ENCODE data around the gene ZBED4. TPM values are rescaled to one million over a fixed set of nuclear protein-coding genes. Genes with fewer than 3 reads are reported as not detected.

The ZBED4 gene
- total RNA-seq, 1 experiment from 2014 or later, result 23.0 TPM

GRCh38 chr22:49934891-49935557, 81.4 kb downstream of the ZBED4 start:
- TF ChIP-seq, protein P1, sequence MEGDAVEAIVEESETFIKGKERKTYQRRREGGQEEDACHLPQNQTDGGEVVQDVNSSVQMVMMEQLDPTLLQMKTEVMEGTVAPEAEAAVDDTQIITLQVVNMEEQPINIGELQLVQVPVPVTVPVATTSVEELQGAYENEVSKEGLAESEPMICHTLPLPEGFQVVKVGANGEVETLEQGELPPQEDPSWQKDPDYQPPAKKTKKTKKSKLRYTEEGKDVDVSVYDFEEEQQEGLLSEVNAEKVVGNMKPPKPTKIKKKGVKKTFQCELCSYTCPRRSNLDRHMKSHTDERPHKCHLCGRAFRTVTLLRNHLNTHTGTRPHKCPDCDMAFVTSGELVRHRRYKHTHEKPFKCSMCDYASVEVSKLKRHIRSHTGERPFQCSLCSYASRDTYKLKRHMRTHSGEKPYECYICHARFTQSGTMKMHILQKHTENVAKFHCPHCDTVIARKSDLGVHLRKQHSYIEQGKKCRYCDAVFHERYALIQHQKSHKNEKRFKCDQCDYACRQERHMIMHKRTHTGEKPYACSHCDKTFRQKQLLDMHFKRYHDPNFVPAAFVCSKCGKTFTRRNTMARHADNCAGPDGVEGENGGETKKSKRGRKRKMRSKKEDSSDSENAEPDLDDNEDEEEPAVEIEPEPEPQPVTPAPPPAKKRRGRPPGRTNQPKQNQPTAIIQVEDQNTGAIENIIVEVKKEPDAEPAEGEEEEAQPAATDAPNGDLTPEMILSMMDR (conservative IDR thresholded peaks at IDR 0.05), result no peak
- peaks cover 9% of the 10 kb centered on the region for H3K23me2 ChIP-seq (ENCODE audit: insufficient read length, low read depth, low read length, poor library complexity, severe bottlenecking)
- no peak overlapping the region for H2BK120ac ChIP-seq (ENCODE audit: low read depth, low read length, poor library complexity, severe bottlenecking)
- H3K4me1 ChIP-seq (ENCODE audit: insufficient read depth, low read length), result peaks cover 2% of the 10 kb centered on the region; the same call in 1 of the 2 replicates
- H3K14ac ChIP-seq (ENCODE audit: insufficient read depth, low read length), result no peak overlapping the region
- H3K4me2 ChIP-seq (ENCODE audit: insufficient read depth, insufficient read length, low read length), result no peak overlapping the region
- no peak overlapping the region for H2BK15ac ChIP-seq (ENCODE audit: low read depth, low read length)
- H3K27ac ChIP-seq (ENCODE audit: insufficient read length, low read depth, low read length), result no peak overlapping the region
- H3K27ac Mint-ChIP-seq, result no peak overlapping the region
- H3K4me3 Mint-ChIP-seq, result 0 out of 5 replicates have a peak overlapping the region, but pooled peaks of 1 of the 2 experiments have one; percentile 19
- H4K20me1 ChIP-seq (ENCODE audit: control insufficient read depth, insufficient read depth, insufficient read length), result no peaks in the 10 kb centered on the region
- no peak overlapping the region for H2AFZ ChIP-seq (ENCODE audit: low read length)
- no CpG with 5 or more reads among the region's 56 CpGs for WGBS (ENCODE audit: extremely low coverage, insufficient read length, low lambda C conversion rate)
- H3K27me3 Mint-ChIP-seq (ENCODE audit: low read depth), result peaks cover 19% of the 10 kb centered on the region
- H4K91ac ChIP-seq (ENCODE audit: insufficient read length, low read depth, low read length), result no peak overlapping the region
- no peak overlapping the region for H4K5ac ChIP-seq (ENCODE audit: insufficient read length, low read depth, low read length)
- no peaks in the 10 kb centered on the region for H3K9me3 ChIP-seq (ENCODE audit: control insufficient read depth, low read depth, low read length)
- no peak overlapping the region for H2BK20ac ChIP-seq (ENCODE audit: low read depth, low read length, poor library complexity, severe bottlenecking)
- no peak overlapping the region for H3K56ac ChIP-seq (ENCODE audit: insufficient read length, low read depth, low read length)
- peak overlapping the region; percentile 64 for H2BK12ac ChIP-seq (ENCODE audit: insufficient read length, low read depth, low read length)
- H3K9me3 Mint-ChIP-seq, result no peaks in the 10 kb centered on the region
- no peaks in the 10 kb centered on the region for H3K36me3 Mint-ChIP-seq (ENCODE audit: insufficient read depth in 1 of 3, low read depth in 3 of 3)
- H3K79me2 ChIP-seq (ENCODE audit: insufficient read depth, low read length), result no peaks in the 10 kb centered on the region
- H2BK5ac ChIP-seq (ENCODE audit: insufficient read length, low read length), result no peak overlapping the region
- peaks cover 9 to 14% of the 10 kb centered on the region in 2 experiments for H3K4me1 Mint-ChIP-seq
- H3K79me1 ChIP-seq (ENCODE audit: insufficient read depth, low read depth, low read length, poor library complexity, severe bottlenecking), result no peaks in the 10 kb centered on the region
- no peak overlapping the region for H3K23ac ChIP-seq (ENCODE audit: insufficient read length, low read depth, low read length)
- no peak overlapping the region for H3K18ac ChIP-seq (ENCODE audit: insufficient read length, low read depth, low read length)
- no peak overlapping the region for H3K4ac ChIP-seq (ENCODE audit: low read depth, low read length)
- no peak overlapping the region for H4K8ac ChIP-seq (replicated peaks; ENCODE audit: insufficient read length, low read depth, low read length)
- no peak overlapping the region for H2AK5ac ChIP-seq (ENCODE audit: insufficient read length, low read length)
- DNase-seq, result peak; percentile 67
- H3T11ph ChIP-seq (ENCODE audit: low read length), result no peak overlapping the region
- H3K9ac ChIP-seq (ENCODE audit: extremely low read depth, insufficient read length, low read length), result no peak overlapping the region
- no peaks in the 10 kb centered on the region; the same call in 1 of the 2 replicates for H3K27me3 ChIP-seq (ENCODE audit: insufficient read depth, low read length)

Data from H9 (cell line).